Left lobe of liver (tissue), 2 donors: ENCODE measurements around the gene SNX32. TPM values are rescaled to one million over a fixed set of nuclear protein-coding genes. Genes with fewer than 3 reads are reported as not detected.

Experiments used
- ATAC-seq: fragments of 200-7000 bp; cut with Tn5 transposase; one replicate; pipeline ENCODE4 v1.9.1; 2020; ENCODE audit warnings: mild to moderate bottlenecking, moderate library complexity
- DNase-seq: peaks from one replicate; pipeline ENCODE4 v3.0.0-alpha.2; 2020; ENCODE audit warnings: low spot score
- total RNA-seq: library from RNA; stranded (reverse); gene quantifications from one replicate; pipeline ENCODE4 v1.2.1, GENCODE V29; 2021
- donor health status: DM: no; HTN: no; CAD: no; lungs with moderate emphysema.
- donor health status: DM: no; HTN: yes; CAD: no.

The SNX32 gene
- total RNA-seq, 1 donor from 2014 or later, result not detected

- DNase-seq (no peak), ATAC-seq (no peak)
Measured at GRCh38 chr11:65865550-65866172, 31.9 kb downstream of the SNX32 start.

GRCh38 chr11:65866509-65867283 lies 32.9 kb downstream of the SNX32 start:
- no peak for DNase-seq

DNA sequence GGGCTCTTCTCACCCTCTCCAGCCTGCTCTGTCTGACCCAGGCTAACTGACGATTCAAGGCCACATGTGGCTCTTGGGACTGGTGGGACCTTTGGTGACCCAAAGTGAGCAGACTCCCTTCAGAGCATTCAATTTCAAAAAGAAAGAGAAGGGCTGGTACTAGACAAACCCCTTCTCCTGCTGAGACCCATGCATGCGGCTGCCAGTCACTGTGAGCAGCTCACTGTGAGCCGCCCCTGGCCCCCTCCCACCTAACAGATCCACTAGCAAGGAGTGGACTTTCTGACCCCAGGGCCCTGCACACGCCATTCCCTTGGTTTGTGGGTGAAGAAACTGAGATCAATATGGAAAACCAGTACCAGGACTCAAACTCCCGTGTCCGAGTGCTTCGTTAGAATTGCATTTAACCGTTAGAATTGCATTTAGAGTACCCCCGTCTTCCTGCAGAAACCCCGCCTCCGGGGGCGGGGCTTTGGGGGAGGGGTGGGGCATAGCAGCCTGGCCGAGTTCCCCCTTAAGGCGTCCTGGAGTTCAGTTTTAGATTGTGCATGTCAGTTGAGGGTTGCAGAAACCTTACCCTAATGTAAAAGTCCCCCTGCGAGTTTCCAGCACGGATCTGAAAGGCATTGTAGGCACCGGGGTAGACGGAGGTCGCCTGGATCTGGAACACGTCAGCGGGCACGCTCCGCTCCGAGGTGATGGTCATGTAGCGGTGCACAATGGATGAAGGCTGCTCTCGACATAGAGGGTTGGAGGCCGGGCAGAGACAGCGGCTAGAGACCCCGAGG lies 33.7 kb downstream of the SNX32 start:
- ATAC-seq (no peak), DNase-seq (no peak)

More at GRCh38 chr11:65866509-65867283, 32.9 kb downstream of the SNX32 start:
- no peak for ATAC-seq

DNA sequence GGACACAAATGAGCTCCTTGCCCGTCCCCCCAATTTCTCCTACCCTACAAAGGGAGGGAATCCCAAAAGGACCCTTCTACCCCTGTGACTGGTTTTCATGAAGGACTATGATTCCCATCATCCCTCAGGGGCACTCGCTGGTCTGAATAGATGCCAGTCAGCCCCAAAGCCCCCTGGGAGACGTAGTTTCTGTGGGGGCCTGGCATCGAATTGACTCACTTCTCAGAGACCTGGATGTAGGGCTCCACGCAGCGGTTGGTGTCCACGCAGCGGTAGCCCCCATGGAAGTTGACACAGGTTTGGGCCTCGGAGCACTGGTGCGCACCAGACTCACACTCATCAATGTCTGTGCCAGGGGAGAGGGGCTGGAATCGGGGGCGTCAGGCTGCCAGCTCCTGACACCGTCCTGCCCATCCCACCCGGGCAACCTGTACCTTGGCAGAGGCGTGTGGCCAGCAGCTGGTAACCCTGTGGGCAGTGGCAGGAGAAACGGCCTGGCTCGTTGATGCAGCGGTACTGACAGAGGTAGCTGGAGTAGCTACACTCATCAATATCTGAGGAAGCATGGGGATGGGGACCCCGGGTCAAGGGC lies 34.4 kb downstream of the SNX32 start:
- DNase-seq (no peak), ATAC-seq (peak; percentile 4)

GRCh38 chr11:65868907-65869306 lies 35.1 kb downstream of the SNX32 start:
- no peak for ATAC-seq
- no peak for DNase-seq

- no peak for DNase-seq
- no peak for ATAC-seq
Measured at GRCh38 chr11:65869643-65870306, 36.0 kb downstream of the SNX32 start.

GRCh38 chr11:65870307-65870658 lies 36.5 kb downstream of the SNX32 start:
- DNase-seq (no peak), ATAC-seq (no peak)

DNA sequence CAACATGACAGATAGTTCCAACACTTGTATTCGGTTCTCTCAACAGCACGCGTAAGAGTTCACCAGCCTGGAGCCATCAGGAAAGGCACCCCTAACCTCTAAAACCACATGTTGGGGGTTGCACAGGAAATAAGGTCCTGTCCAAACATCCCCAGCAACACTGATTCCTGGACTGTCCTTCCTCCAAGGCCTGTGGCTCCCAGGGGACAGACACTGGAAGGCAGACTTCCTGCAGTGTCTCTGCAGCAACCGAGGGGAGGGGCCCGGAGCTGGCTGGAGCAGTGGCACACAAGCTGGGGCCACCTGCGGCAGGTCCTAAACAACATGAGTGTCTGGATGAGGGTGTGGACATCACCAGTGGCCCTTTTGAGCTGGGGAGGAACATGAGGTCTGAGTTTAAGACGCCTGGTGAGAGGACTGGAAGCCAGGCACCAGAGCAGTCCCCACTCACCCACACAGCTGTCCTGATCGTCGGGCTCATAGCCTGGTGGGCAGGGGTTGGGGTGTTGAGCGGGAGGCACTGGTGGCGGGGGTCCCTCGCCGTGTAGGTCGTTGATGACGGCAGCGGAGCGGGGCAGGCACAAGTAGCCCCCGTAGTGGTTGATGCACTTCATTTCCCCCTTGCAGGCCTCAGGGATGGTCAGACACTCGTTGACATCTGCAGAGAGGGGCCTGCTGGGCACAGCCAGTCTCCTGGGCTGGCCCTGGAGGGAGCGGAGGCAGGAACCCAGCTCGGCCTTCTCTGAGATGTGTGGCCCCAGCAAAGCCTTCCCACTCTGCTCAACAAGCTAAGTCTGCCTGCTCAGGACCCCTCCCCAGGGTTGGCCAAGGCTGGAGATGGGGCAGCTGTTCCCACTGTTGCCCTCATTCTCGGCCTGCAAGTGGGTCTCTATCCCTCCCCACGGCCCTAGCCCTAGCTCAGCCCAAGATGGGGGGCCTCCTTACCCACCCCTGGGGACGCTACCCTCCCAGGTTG lies 37.2 kb downstream of the SNX32 start:
- DNase-seq (no peak), ATAC-seq (no peak)

DNA sequence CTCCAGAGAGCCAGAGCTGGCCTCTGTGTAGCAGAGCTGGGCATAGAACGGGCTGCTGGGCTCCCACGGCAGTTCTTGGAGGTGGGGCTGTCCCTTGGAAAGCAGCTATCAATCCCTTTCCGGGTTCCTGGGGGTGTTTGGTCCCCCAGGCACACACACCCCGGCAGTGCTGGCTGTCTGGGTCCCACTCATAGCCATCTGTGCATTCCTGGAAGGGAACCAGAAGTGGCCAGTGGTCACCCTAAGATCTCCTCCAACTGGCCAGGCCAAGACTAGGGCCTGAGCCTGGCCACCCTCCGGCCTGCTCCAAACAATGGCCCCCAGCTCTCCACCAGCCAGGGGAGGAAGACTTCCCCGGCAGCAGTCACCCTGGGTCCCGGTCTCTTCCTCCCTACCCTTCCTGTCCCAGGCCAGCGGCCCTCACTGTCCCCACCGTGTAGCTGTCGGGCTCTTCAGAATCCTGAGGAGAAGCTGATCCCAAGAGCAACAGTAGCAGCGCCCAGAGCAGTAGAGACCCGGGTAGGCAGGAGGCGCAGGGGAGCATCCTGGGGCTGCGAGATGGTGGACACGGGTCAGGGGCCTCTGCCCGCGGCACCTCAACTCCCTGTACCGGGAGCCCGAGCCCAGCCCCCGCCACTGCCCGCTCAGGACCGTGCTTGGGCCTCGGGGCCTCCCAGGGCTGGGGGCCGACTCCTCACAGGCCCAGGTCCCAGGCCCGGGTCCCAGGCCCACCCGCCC lies 38.2 kb downstream of the SNX32 start:
- ATAC-seq (no peak), DNase-seq (no peak)

DNA sequence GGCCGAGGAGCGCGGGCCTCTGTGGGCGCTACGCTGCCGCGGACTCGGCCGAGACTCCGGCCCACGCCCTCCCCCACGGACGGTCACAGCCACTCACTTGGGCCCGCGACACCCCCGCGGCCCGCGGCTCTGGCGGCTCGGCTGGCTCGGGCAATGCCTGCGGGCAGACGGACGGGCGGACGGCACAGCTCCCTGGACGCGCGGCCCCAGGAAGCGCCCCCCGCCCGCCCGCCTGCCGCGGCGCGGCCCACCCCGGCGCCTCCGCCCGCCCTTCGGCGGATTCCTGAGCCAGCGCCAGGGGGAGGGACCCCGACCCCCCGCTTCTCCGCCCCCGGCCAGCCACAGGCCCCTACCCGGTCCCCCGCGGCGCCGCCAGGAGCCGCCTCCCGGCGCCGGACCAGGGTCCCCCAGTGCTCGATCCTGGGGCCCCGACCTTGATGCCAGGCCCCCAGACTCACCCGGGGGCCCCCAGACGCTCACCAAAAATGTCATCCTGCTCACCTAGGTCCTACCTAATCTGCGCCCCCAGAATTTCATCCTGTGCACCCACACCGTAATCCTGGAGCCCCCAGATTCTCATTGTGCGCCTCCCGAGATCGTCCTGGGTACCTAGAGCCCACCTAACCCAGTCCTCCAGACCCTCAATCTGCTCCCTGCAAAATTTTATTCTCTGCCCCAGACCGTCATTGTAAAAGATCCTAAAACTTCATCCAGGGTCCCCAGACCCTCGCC lies 39.0 kb downstream of the SNX32 start, which contains the start of gene EFEMP2:
Gene EFEMP2, minus strand, starts transcription at position 215 of the 732 bp plus-strand sequence. CDS start 446 bp downstream, outside the sequence.
- peak; percentile 2 for ATAC-seq

GRCh38 chr11:65873318-65874156 lies 39.8 kb downstream of the SNX32 start:
- DNase-seq (peak; percentile 93), ATAC-seq (peak; percentile 97)

More for the DNA sequence above, 39.0 kb downstream of the SNX32 start, which contains the start of gene EFEMP2:
- DNase-seq, result no peak

- no peak for ATAC-seq
- DNase-seq, result no peak
Measured at GRCh38 chr11:65879617-65880016, 45.9 kb downstream of the SNX32 start, which contains the start of gene CTSW. CTSW (plus strand) TSS chr11:65879837; CDS start chr11:65879855, 18 bp downstream.

DNA sequence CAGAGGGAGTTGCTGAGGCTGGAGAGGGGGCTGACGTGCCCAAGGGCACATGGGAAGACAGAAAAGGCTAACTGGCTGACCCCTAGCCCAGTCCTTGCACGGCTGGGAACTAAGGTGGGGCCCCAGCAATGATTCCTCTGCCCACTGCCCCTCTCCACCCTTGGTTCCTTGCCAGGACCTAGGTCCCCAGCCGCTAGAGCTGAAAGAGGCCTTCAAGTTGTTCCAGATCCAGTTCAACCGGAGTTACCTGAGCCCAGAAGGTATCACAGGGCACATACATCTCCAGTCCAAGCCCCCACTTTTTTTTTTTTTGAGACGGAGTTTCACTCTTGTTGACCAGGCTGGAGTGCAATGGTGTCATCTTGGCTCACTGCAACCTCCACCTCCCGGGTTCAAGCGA lies 46.3 kb downstream of the SNX32 start:
- DNase-seq, result no peak
- ATAC-seq, result no peak

DNA sequence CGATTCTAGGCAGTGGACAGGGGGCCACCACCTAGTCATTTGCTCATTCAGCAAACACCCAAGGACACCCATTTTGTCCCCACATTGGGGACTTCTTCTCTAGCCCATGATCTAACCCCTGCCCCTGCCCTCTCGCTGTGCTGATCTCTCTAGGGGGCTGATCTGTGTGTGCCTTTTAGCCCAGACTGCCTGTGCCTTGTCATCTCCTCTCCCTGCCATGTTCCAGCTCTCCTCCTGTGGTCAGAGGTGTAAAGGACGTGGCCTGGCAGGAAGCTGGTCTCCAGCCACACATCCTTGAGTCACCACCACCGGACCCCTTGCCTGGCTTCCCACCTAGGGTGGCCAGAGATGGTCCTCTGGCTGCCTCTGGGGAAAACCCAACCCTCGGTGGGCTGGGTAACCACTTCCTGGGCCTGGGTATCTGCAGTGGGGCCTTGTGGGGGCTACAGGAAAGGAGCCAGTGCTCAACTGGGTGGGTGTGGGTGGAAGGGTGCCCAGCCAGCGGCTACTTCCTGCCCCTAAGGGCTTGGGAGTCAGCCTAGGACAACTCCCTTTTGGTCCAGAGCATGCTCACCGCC lies 47.2 kb downstream of the SNX32 start:
- ATAC-seq, result no peak
- no peak for DNase-seq

DNA sequence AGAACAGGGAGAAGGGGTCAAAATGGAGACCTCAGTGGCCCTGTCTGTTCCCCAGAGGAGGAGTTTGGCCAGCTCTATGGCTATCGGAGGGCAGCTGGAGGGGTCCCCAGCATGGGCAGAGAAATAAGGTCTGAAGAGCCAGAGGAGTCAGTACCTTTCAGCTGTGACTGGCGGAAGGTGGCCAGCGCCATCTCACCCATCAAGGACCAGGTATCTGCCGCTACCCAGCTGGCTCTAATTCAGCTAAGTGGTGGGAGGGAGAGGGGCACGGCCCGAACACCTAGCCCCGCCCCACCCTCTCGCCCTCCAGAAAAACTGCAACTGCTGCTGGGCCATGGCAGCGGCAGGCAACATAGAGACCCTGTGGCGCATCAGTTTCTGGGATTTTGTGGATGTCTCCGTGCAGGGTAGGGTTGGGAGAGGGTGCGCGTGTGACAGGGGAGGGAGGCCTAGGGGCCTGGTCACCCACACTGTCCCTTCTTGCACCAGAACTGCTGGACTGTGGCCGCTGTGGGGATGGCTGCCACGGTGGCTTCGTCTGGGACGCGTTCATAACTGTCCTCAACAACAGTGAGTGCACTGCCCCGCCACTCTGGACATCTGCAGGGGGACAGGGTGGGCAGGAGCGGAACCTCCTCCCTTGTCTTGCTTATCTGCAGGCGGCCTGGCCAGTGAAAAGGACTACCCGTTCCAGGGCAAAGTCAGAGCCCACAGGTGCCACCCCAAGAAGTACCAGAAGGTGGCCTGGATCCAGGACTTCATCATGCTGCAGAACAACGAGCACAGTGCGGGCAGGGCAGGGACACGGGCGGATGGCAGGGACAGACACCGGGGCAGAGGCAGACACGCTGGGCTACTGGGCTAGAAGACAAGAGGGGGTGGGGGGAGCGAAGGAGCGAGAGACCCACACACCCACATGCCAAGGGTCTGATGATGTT lies 48.6 kb downstream of the SNX32 start:
- peak; percentile 43 for DNase-seq
- no peak for ATAC-seq
